PC-3 (cell line): ENCODE results near the gene FBN3. TPM values are rescaled to one million over a fixed set of nuclear protein-coding genes. Genes with fewer than 3 reads are reported as not detected.

ENCODE experiments used
- ATAC-seq: fragments of 200-7000 bp; cut with Tn5 transposase; 2 replicates; pipeline ENCODE4 v1.9.1; 2020; ENCODE audit warnings: mild to moderate bottlenecking, moderate library complexity
- BruUV-seq: library from RNA; stranded (reverse); fragments of 400-500 nt; replicated peaks from 2 replicates; lab custom pipeline; 2021; lab: Mats Ljungman, UMichigan
- CTCF ChIA-PET: fragments of 300-600 bp; sonication (Branson Sonifier 250); formaldehyde crosslinking; loops from one replicate; lab custom pipeline; 2022; ENCODE audit warnings: antibody characterized with exemption; lab: Charles Lee
- POLR2A ChIA-PET: fragments of 300-600 bp; sonication (Branson Sonifier 250); formaldehyde crosslinking; loops from one replicate; lab custom pipeline; 2022; ENCODE audit warnings: antibody characterized with exemption; ENCODE audit not compliant: unreplicated experiment; lab: Charles Lee
- DNase-seq: peaks from one replicate; pipeline ENCODE4 v3.0.0-alpha.2; 2015
- H2AFZ ChIP-seq: fragments of 300-600 bp; sonication (generic); 2 replicates; pipeline ENCODE4 v1.6.0; 2016; ENCODE audit warnings: antibody characterized with exemption, low read length
- H3F3A ChIP-seq: fragments of 300-600 bp; sonication (generic); one replicate; pipeline ENCODE4 v1.6.0; 2017; ENCODE audit warnings: antibody characterized with exemption, low read length, control low read depth, mild to moderate bottlenecking; ENCODE audit not compliant: unreplicated experiment
- H3K27ac ChIP-seq: fragments of 300-600 bp; sonication (generic); 2 replicates; pipeline ENCODE4 v1.5.1; 2016; ENCODE audit warnings: mild to moderate bottlenecking, low read length
- H3K27me3 ChIP-seq: fragments of 300-600 bp; sonication (generic); 2 replicates; pipeline ENCODE4 v1.6.1; 2016; ENCODE audit warnings: low read length, mixed read lengths
- H3K36me3 ChIP-seq: fragments of 300-600 bp; sonication (generic); 2 replicates; pipeline ENCODE4 v1.6.1; 2016; ENCODE audit warnings: low read depth, mixed run types, low read length, mixed read lengths
- H3K4me1 ChIP-seq: fragments of 300-600 bp; sonication (generic); 2 replicates; pipeline ENCODE4 v1.5.1; 2016; ENCODE audit warnings: low read length; ENCODE audit not compliant: insufficient read depth
- H3K4me2 ChIP-seq: fragments of 300-600 bp; sonication (generic); 2 replicates; pipeline ENCODE4 v1.6.0; 2016; ENCODE audit warnings: low read length
- H3K4me3 ChIP-seq: fragments of 300-600 bp; sonication (generic); 2 replicates; pipeline ENCODE4 v1.5.1; 2016; ENCODE audit warnings: mild to moderate bottlenecking, low read length, mixed read lengths
- H3K79me2 ChIP-seq: fragments of 300-600 bp; sonication (generic); 2 replicates; pipeline ENCODE4 v1.6.1; 2017; ENCODE audit warnings: low read length, mixed read lengths
- H3K9ac ChIP-seq: fragments of 300-600 bp; sonication (generic); 2 replicates; pipeline ENCODE4 v1.6.0; 2016; ENCODE audit warnings: mild to moderate bottlenecking, low read length
- H3K9me2 ChIP-seq: fragments of 300-600 bp; sonication (generic); replicated peaks from 2 replicates; pipeline ENCODE4 v1.6.1; 2016; ENCODE audit warnings: mixed run types, low read length, mixed read lengths
- H3K9me3 ChIP-seq: fragments of 300-600 bp; sonication (generic); 2 replicates; pipeline ENCODE4 v1.6.1; 2016; ENCODE audit warnings: low read length, mixed read lengths
- H4K20me1 ChIP-seq: fragments of 300-600 bp; sonication (generic); 2 replicates; pipeline ENCODE4 v1.6.1; 2016; ENCODE audit warnings: low read length, mixed read lengths
- CTCF ChIP-seq: fragments of 300-600 bp; sonication (generic); conservative IDR thresholded peaks from 2 replicates; pipeline ENCODE4 v1.5.1; 2017; ENCODE audit warnings: antibody characterized with exemption, low read depth, mild to moderate bottlenecking, low read length
- EZH2 ChIP-seq: fragments of 300-600 bp; sonication (generic); IDR thresholded peaks from one replicate; pipeline ENCODE4 v1.6.1; 2017; ENCODE audit warnings: antibody characterized with exemption, mild to moderate bottlenecking, low read length; ENCODE audit not compliant: unreplicated experiment
- EZH2phosphoT487 ChIP-seq: fragments of 300-600 bp; sonication (generic); IDR thresholded peaks from 2 replicates; pipeline ENCODE4 v1.6.1; 2018; ENCODE audit warnings: mild to moderate bottlenecking, antibody characterized with exemption, low read length, borderline replicate concordance
- intact Hi-C: fragments of 100-400 bp; cut with micrococcal nuclease; formaldehyde crosslinking; loops from 2 replicates; pipeline ENCODE4 v1.9.0; 2023
- total RNA-seq: library from RNA; depleted of rRNA; stranded (reverse); fragments of >200 nt; gene quantifications from 2 replicates; pipeline ENCODE4 v1.2.3, GENCODE V29; 2014

FBN3 gene
- total RNA-seq, 1 experiment from 2014 or later, result under 0.01 TPM

GRCh38 chr19:8184274-8184673 lies 34.9 kb upstream of the FBN3 start:
- Histone ChIP-seq H3K27ac (no peak overlapping the region), H3K9me3 (no peaks in the 10 kb centered on the region), H3K4me1 (peaks cover 3% of the 10 kb centered on the region; the same call in 1 of the 2 replicates), H3K9ac (no peak overlapping the region), H2AFZ (no peak overlapping the region), H3K36me3 (no peaks in the 10 kb centered on the region), H3K4me2 (no peak overlapping the region), H3K79me2 (no peaks in the 10 kb centered on the region), H3K27me3 (no peaks in the 10 kb centered on the region), H4K20me1 (no peaks in the 10 kb centered on the region), H3K4me3 (no peak overlapping the region), H3K9me2 (no peaks in the 10 kb centered on the region), H3F3A (no peaks in the 10 kb centered on the region)
- POLR2A ChIA-PET, result no interaction called here
- CTCF ChIA-PET, result no interaction called here
- ATAC-seq (no peak), DNase-seq (no peak)
- intact Hi-C loops, result no loop called here
- BruUV-seq, result no TSS peak
- TF ChIP-seq CTCF, result no peak
- TF ChIP-seq EZH2phosphoT487, result no peak
- TF ChIP-seq EZH2, result no peak

- no peaks in the 10 kb centered on the region for H3K9me3 ChIP-seq
- CTCF ChIA-PET, result no interaction called here
- TF ChIP-seq EZH2phosphoT487, result no peak
- no peak for TF ChIP-seq CTCF
- TF ChIP-seq EZH2, result no peak
- H3F3A ChIP-seq, result no peaks in the 10 kb centered on the region
- no peaks in the 10 kb centered on the region for H3K9me2 ChIP-seq
- no peak overlapping the region for H3K9ac ChIP-seq
- POLR2A ChIA-PET, result no interaction called here
- no TSS peak for BruUV-seq
- peaks cover 3% of the 10 kb centered on the region; the same call in 1 of the 2 replicates for H3K4me1 ChIP-seq
- H2AFZ ChIP-seq, result no peak overlapping the region
- no peaks in the 10 kb centered on the region for H3K36me3 ChIP-seq
- H3K4me3 ChIP-seq, result no peak overlapping the region
- intact Hi-C loops, result no loop called here
- H3K79me2 ChIP-seq, result no peaks in the 10 kb centered on the region
- ATAC-seq (peak; percentile 75), DNase-seq (peak; percentile 50)
- H4K20me1 ChIP-seq, result no peaks in the 10 kb centered on the region
- H3K4me2 ChIP-seq, result no peak overlapping the region
- H3K27me3 ChIP-seq, result no peaks in the 10 kb centered on the region
- no peak overlapping the region for H3K27ac ChIP-seq
Measured at GRCh38 chr19:8180018-8180417, 30.6 kb upstream of the FBN3 start.

- no peaks in the 10 kb centered on the region for H3K36me3 ChIP-seq
- H3K9me2 ChIP-seq, result no peaks in the 10 kb centered on the region
- BruUV-seq, result no TSS peak
- no peak for ATAC-seq
- no peaks in the 10 kb centered on the region for H4K20me1 ChIP-seq
- no peaks in the 10 kb centered on the region for H3K4me1 ChIP-seq
- POLR2A ChIA-PET, result no interaction called here
- H3K9ac ChIP-seq, result no peak overlapping the region
- H3K9me3 ChIP-seq, result no peaks in the 10 kb centered on the region
- H3K27me3 ChIP-seq, result no peaks in the 10 kb centered on the region
- H3K4me3 ChIP-seq, result no peak overlapping the region
- intact Hi-C loops, result no loop called here
- H3K4me2 ChIP-seq, result no peak overlapping the region
- peak; percentile 77 for DNase-seq
- 0 out of 2 replicates have a peak overlapping the region, but pooled peaks have one; percentile 27 for H3K27ac ChIP-seq
- CTCF ChIA-PET, result interaction anchor here (0.6 kb wide), 1 partner anchor 10 kb away, joined by 6 read pairs; no protein-coding TSS in a partner anchor
- no peaks in the 10 kb centered on the region for H3F3A ChIP-seq
- H3K79me2 ChIP-seq, result no peaks in the 10 kb centered on the region
- no peak overlapping the region for H2AFZ ChIP-seq
- TF ChIP-seq EZH2 (no peak), EZH2phosphoT487 (no peak)
Measured at GRCh38 chr19:8174706-8175105, 25.3 kb upstream of the FBN3 start.
